Activated CD4-positive, alpha-beta memory T cell treated with anti-CD3 and anti-CD28 coated beads, Interleukin-2, amount 10 ng/mL, durations not matched to agents 7 days and 5 days (primary cell): ENCODE results near the gene LRBA. TPM values are rescaled to one million over a fixed set of nuclear protein-coding genes. Genes with fewer than 3 reads are reported as not detected.
"Not testable (repeated sequence)": the region's sequence is repeated elsewhere in the genome, so short reads cannot be mapped to it uniquely, and the experiment has no call there.

ENCODE experiments used
- CTCF ChIA-PET: fragments of 350-600 bp; sonication (Branson Sonifier 250); formaldehyde crosslinking; loops from one replicate; lab custom pipeline; 2021; ENCODE audit warnings: antibody characterized with exemption, inconsistent platforms; lab: Charles Lee
- POLR2A ChIA-PET: fragments of 350-600 bp; sonication (Branson Sonifier 250); formaldehyde crosslinking; loops from one replicate; lab custom pipeline; 2021; ENCODE audit warnings: antibody characterized with exemption; lab: Charles Lee
- DNase-seq: peaks from one replicate; pipeline ENCODE4 v3.0.0-alpha.2; 2020
- H3K27ac Mint-ChIP-seq: one replicate; pipeline ENCODE4 v1.8.0; 2021; ENCODE audit warnings: mild to moderate bottlenecking, mixed read lengths
- H3K27me3 Mint-ChIP-seq: one replicate; pipeline ENCODE4 v1.8.0; 2021; ENCODE audit warnings: mixed read lengths
- H3K36me3 Mint-ChIP-seq: one replicate; pipeline ENCODE4 v1.8.0; 2021; ENCODE audit warnings: low read depth, mixed read lengths
- H3K4me1 Mint-ChIP-seq: one replicate; pipeline ENCODE4 v1.8.0; 2021; ENCODE audit warnings: mixed read lengths
- H3K4me3 Mint-ChIP-seq: one replicate; pipeline ENCODE4 v1.8.0; 2021; ENCODE audit warnings: mild to moderate bottlenecking, mixed read lengths
- H3K9me3 Mint-ChIP-seq: one replicate; pipeline ENCODE4 v1.8.0; 2021; ENCODE audit warnings: mixed read lengths
- total RNA-seq, 2 experiments: library from RNA; stranded (reverse); gene quantifications; one replicate each; pipeline ENCODE4 v1.2.3, GENCODE V29; 2021

Gene LRBA
- total RNA-seq, 2 experiments from 2014 or later = 42.4 to 45.2 TPM

- H3K27ac Mint-ChIP-seq = no peak overlapping the region
- H3K4me3 Mint-ChIP-seq = no peak overlapping the region
- ChIA-PET POLR2A (no interaction called here), CTCF (no interaction called here)
- H3K4me1 Mint-ChIP-seq = peaks cover 24% of the 10 kb centered on the region
- no peaks in the 10 kb centered on the region for H3K9me3 Mint-ChIP-seq
- H3K27me3 Mint-ChIP-seq = no peaks in the 10 kb centered on the region
- DNase-seq = no peak
- no peaks in the 10 kb centered on the region for H3K36me3 Mint-ChIP-seq
These were observed 19.7 kb upstream of the LRBA start for GRCh38 chr4:151034829-151035228.

- H3K27ac Mint-ChIP-seq = peak overlapping the region; percentile 13
- H3K27me3 Mint-ChIP-seq = no peaks in the 10 kb centered on the region
- CTCF ChIA-PET = interaction anchor here (0.5 to 0.7 kb wide), 2 partner anchors 28 to 1384 kb away, joined by 3 to 4 read pairs; no protein-coding TSS in a partner anchor
- no peak for DNase-seq
- no peaks in the 10 kb centered on the region for H3K9me3 Mint-ChIP-seq
- POLR2A ChIA-PET = interaction anchor here (0.6 to 2.1 kb wide), 5 partner anchors 16 to 67 kb away, joined by 3 to 6 read pairs (median 3); partner anchors contain the start of genes LRBA and RPS3A
- H3K36me3 Mint-ChIP-seq = no peaks in the 10 kb centered on the region
- H3K4me1 Mint-ChIP-seq = peaks cover 27% of the 10 kb centered on the region
- peak overlapping the region; percentile 63 for H3K4me3 Mint-ChIP-seq
These were observed 16.9 kb upstream of the LRBA start for GRCh38 chr4:151031831-151032605.

- Mint-ChIP-seq H3K4me1 (peaks cover 24% of the 10 kb centered on the region), H3K27ac (no peak overlapping the region), H3K9me3 (no peaks in the 10 kb centered on the region), H3K27me3 (no peaks in the 10 kb centered on the region), H3K4me3 (no peak overlapping the region), H3K36me3 (no peaks in the 10 kb centered on the region)
- ChIA-PET CTCF (interaction anchor here (0.9 to 1.1 kb wide), 2 partner anchors 11 to 88 kb away, joined by 3 read pairs; no protein-coding TSS in a partner anchor), POLR2A (interaction anchor here (1.0 to 3.3 kb wide), 3 partner anchors 13 to 70 kb away, joined by 3 to 17 read pairs (median 8); partner anchors contain the start of gene LRBA)
- no peak for DNase-seq
These were observed 14.5 kb upstream of the LRBA start for GRCh38 chr4:151029537-151029936.

GRCh38 chr4:151029006-151029405 is 13.9 kb upstream of the LRBA start:
- H3K36me3 Mint-ChIP-seq, H3K27ac Mint-ChIP-seq, DNase-seq, H3K27me3 Mint-ChIP-seq, H3K9me3 Mint-ChIP-seq, H3K4me3 Mint-ChIP-seq: not testable (repeated sequence)
- CTCF ChIA-PET = interaction anchor here (1.3 kb wide), 1 partner anchor 14 kb away, joined by 3 read pairs; the partner anchor contains the start of gene LRBA
- H3K4me1 Mint-ChIP-seq = peaks cover 24% of the 10 kb centered on the region
- POLR2A ChIA-PET = interaction anchor here (2.0 to 3.3 kb wide), 2 partner anchors 12 to 15 kb away, joined by 8 to 17 read pairs; partner anchors contain the start of gene LRBA

GRCh38 chr4:151025759-151026158 is 10.7 kb upstream of the LRBA start:
- H3K27ac Mint-ChIP-seq = no peak overlapping the region
- DNase-seq = no peak
- H3K27me3 Mint-ChIP-seq = no peaks in the 10 kb centered on the region
- peaks cover 10% of the 10 kb centered on the region for H3K4me1 Mint-ChIP-seq
- no peak overlapping the region for H3K4me3 Mint-ChIP-seq
- H3K9me3 Mint-ChIP-seq = no peaks in the 10 kb centered on the region
- CTCF ChIA-PET = no interaction called here
- POLR2A ChIA-PET = interaction anchor here (1.2 kb wide), 1 partner anchor 9 kb away, joined by 3 read pairs; no protein-coding TSS in a partner anchor
- no peaks in the 10 kb centered on the region for H3K36me3 Mint-ChIP-seq

- H3K27ac Mint-ChIP-seq = no peak overlapping the region
- POLR2A ChIA-PET = no interaction called here
- no peaks in the 10 kb centered on the region for H3K36me3 Mint-ChIP-seq
- DNase-seq = no peak
- H3K27me3 Mint-ChIP-seq = no peaks in the 10 kb centered on the region
- H3K9me3 Mint-ChIP-seq = no peaks in the 10 kb centered on the region
- no peaks in the 10 kb centered on the region for H3K4me1 Mint-ChIP-seq
- CTCF ChIA-PET = no interaction called here
- no peak overlapping the region for H3K4me3 Mint-ChIP-seq
These were observed 7.5 kb upstream of the LRBA start for GRCh38 chr4:151022586-151022985.

GRCh38 chr4:151021637-151022334 is 6.7 kb upstream of the LRBA start:
- CTCF ChIA-PET = no interaction called here
- no peak for DNase-seq
- Mint-ChIP-seq H3K4me1 (no peaks in the 10 kb centered on the region), H3K4me3 (no peak overlapping the region), H3K9me3 (no peaks in the 10 kb centered on the region), H3K27ac (no peak overlapping the region), H3K27me3 (no peaks in the 10 kb centered on the region), H3K36me3 (no peaks in the 10 kb centered on the region)
- POLR2A ChIA-PET = no interaction called here

- ChIA-PET CTCF (interaction anchor here (1.1 to 1.9 kb wide), 4 partner anchors 13 to 148 kb away, joined by 3 to 7 read pairs (median 3); partner anchors contain the start of gene RPS3A), POLR2A (interaction anchor here (0.8 to 5.1 kb wide), 12 partner anchors 9 to 84 kb away, joined by 3 to 57 read pairs (median 4); partner anchors contain the start of gene RPS3A)
- Mint-ChIP-seq H3K9me3 (no peaks in the 10 kb centered on the region), H3K4me1 (peaks cover 24% of the 10 kb centered on the region), H3K27ac (peak overlapping the region; percentile 98), H3K27me3 (no peaks in the 10 kb centered on the region), H3K4me3 (peak overlapping the region; percentile 100), H3K36me3 (peaks cover 11% of the 10 kb centered on the region)
- DNase-seq = peak; percentile 82
These were observed 619 bp upstream of the LRBA start for GRCh38 chr4:151015459-151016347.

GRCh38 chr4:151013944-151014343 is 1.1 kb downstream of the LRBA start:
- Mint-ChIP-seq H3K4me1 (peaks cover 26% of the 10 kb centered on the region), H3K9me3 (no peaks in the 10 kb centered on the region), H3K36me3 (peaks cover 16% of the 10 kb centered on the region), H3K4me3 (peak overlapping the region; percentile 100), H3K27me3 (no peaks in the 10 kb centered on the region), H3K27ac (peak overlapping the region; percentile 98)
- CTCF ChIA-PET = interaction anchor here (1.9 kb wide), 1 partner anchor 147 kb away, joined by 7 read pairs; no protein-coding TSS in a partner anchor
- DNase-seq = no peak
- POLR2A ChIA-PET = interaction anchor here (1.0 to 5.1 kb wide), 5 partner anchors 15 to 99 kb away, joined by 3 to 57 read pairs (median 3); partner anchors contain the start of gene RPS3A

- CTCF ChIA-PET = interaction anchor here (1.9 kb wide), 1 partner anchor 42 kb away, joined by 6 read pairs; no protein-coding TSS in a partner anchor
- H3K4me3 Mint-ChIP-seq = peak overlapping the region; percentile 100
These were observed 1.6 kb downstream of the LRBA start for GRCh38 chr4:151013491-151013890.

GRCh38 chr4:151012820-151013219 is 2.3 kb downstream of the LRBA start:
- H3K9me3 Mint-ChIP-seq = no peaks in the 10 kb centered on the region
- H3K36me3 Mint-ChIP-seq = peaks cover 18% of the 10 kb centered on the region
- ChIA-PET CTCF (interaction anchor here (1.1 to 1.9 kb wide), 2 partner anchors 41 to 86 kb away, joined by 4 to 6 read pairs; no protein-coding TSS in a partner anchor), POLR2A (interaction anchor here (0.5 to 5.1 kb wide), 3 partner anchors 20 to 186 kb away, joined by 3 to 57 read pairs (median 3); partner anchors contain the start of gene RPS3A)
- no peaks in the 10 kb centered on the region for H3K27me3 Mint-ChIP-seq
- peak overlapping the region; percentile 66 for H3K4me3 Mint-ChIP-seq
- H3K27ac Mint-ChIP-seq = no peak overlapping the region
- DNase-seq = no peak
- H3K4me1 Mint-ChIP-seq = peaks cover 26% of the 10 kb centered on the region

More at GRCh38 chr4:151013491-151013890, 1.6 kb downstream of the LRBA start:
- Mint-ChIP-seq H3K9me3 (no peaks in the 10 kb centered on the region), H3K27me3 (no peaks in the 10 kb centered on the region), H3K36me3 (peaks cover 18% of the 10 kb centered on the region), H3K4me1 (peaks cover 26% of the 10 kb centered on the region), H3K27ac (peak overlapping the region; percentile 98)
- POLR2A ChIA-PET = interaction anchor here (1.3 to 5.1 kb wide), 3 partner anchors 16 to 94 kb away, joined by 3 to 57 read pairs (median 8); partner anchors contain the start of gene RPS3A
- DNase-seq = no peak
